Subcutaneous abdominal adipose tissue (tissue), 5 donors: Measurements from ENCODE around the gene SHISA8.
A peak's percentile ranks its signal among the peaks of the same experiment; 100 is the strongest.

Experiments used
- H3K27ac ChIP-seq: one replicate; pipeline ENCODE4 v1.7.0; 2013; ENCODE audit warnings: low read depth, mild to moderate bottlenecking, inconsistent platforms, low read length, moderate library complexity
- H3K27me3 ChIP-seq, 5 donors: one replicate each; pipeline ENCODE4 v1.7.0; 2013; ENCODE audit warnings: low read length in 5 of 5, inconsistent platforms in 1 of 5; ENCODE audit not compliant: control insufficient read depth in 5 of 5, insufficient read depth in 4 of 5
- H3K36me3 ChIP-seq, 5 donors: one replicate each; pipeline ENCODE4 v1.7.0; 2013; ENCODE audit warnings: low read length in 5 of 5; ENCODE audit not compliant: control insufficient read depth in 5 of 5, insufficient read depth in 5 of 5
- H3K4me1 ChIP-seq, 5 donors: one replicate each; pipeline ENCODE4 v1.7.0; 2013; ENCODE audit warnings: low read length in 5 of 5, mild to moderate bottlenecking in 3 of 5, moderate library complexity in 1 of 5; ENCODE audit not compliant: control insufficient read depth in 5 of 5, insufficient read depth in 5 of 5
- H3K4me3 ChIP-seq, 5 donors: one replicate each; pipeline ENCODE4 v1.7.0; 2013; ENCODE audit warnings: low read length in 5 of 5, low read depth in 1 of 5
- H3K9ac ChIP-seq, 5 donors: one replicate each; pipeline ENCODE4 v1.7.0; 2013; ENCODE audit warnings: low read length in 5 of 5, mild to moderate bottlenecking in 4 of 5, moderate library complexity in 3 of 5
- H3K9me3 ChIP-seq, 5 donors: one replicate each; pipeline ENCODE4 v1.7.0; 2013; ENCODE audit warnings: low read length in 5 of 5; ENCODE audit not compliant: control insufficient read depth in 5 of 5
- donor health status: healthy.
- donor health status: healthy.
- donor health status: healthy.
- donor health status: healthy.
- donor health status: healthy.

SHISA8 gene

GRCh38 chr22:41947424-41948080 lies 32.7 kb upstream of the SHISA8 start:
- Histone ChIP-seq H3K27me3 (peaks cover 3 to 16% (median 4%) of the 10 kb centered on the region in 5 donors), H3K27ac (no peak overlapping the region), H3K4me3 (peak overlapping the region; percentile 74 to 90 (median 87)), H3K36me3 (no peaks in the 10 kb centered on the region), H3K4me1 (peaks cover 0 to 20% (median 15%) of the 10 kb centered on the region in 5 donors), H3K9ac (peak overlapping the region in 3 of 5 donors; percentile 40 to 73 (median 40)), H3K9me3 (no peaks in the 10 kb centered on the region)

- H3K27me3 ChIP-seq = peaks cover 0 to 10% (median 3%) of the 10 kb centered on the region in 5 donors
- H3K27ac ChIP-seq = no peak within 1 kb of the TSS
- H3K36me3 ChIP-seq = no peaks in the 10 kb centered on the region
- H3K4me1 ChIP-seq = peaks cover 0 to 20% (median 15%) of the 10 kb centered on the region in 5 donors
- no peaks in the 10 kb centered on the region for H3K9me3 ChIP-seq
- H3K9ac ChIP-seq = peak within 1 kb of the TSS in 4 of 5 donors; percentile 40 to 73 (median 63)
- peak within 1 kb of the TSS; percentile 74 to 90 (median 87) for H3K4me3 ChIP-seq
Measured at GRCh38 chr22:41946629-41947423, 32.0 kb upstream of the SHISA8 start, which contains the start of gene CENPM. CENPM (minus strand) TSS chr22:41947152; CDS start chr22:41947076, 76 bp downstream.

GRCh38 chr22:41943661-41944209 lies 28.9 kb upstream of the SHISA8 start:
- no peak overlapping the region for H3K9ac ChIP-seq
- H3K27ac ChIP-seq = no peak overlapping the region
- H3K4me1 ChIP-seq = peaks cover 0 to 27% (median 17%) of the 10 kb centered on the region in 5 donors
- H3K36me3 ChIP-seq = no peaks in the 10 kb centered on the region
- H3K4me3 ChIP-seq = no peak overlapping the region
- H3K9me3 ChIP-seq = no peaks in the 10 kb centered on the region
- peaks cover 0 to 8% (median 0%) of the 10 kb centered on the region in 5 donors for H3K27me3 ChIP-seq

- Histone ChIP-seq H3K36me3 (no peaks in the 10 kb centered on the region), H3K27ac (no peak overlapping the region), H3K9me3 (no peaks in the 10 kb centered on the region), H3K4me1 (peaks cover 0 to 13% (median 4%) of the 10 kb centered on the region in 5 donors), H3K27me3 (peaks cover 0 to 7% (median 0%) of the 10 kb centered on the region in 5 donors), H3K4me3 (no peak overlapping the region), H3K9ac (no peak overlapping the region)
Measured at GRCh38 chr22:41940832-41941765, 26.2 kb upstream of the SHISA8 start.

GRCh38 chr22:41939981-41940831 lies 25.3 kb upstream of the SHISA8 start:
- H3K4me3 ChIP-seq = no peak overlapping the region
- H3K27ac ChIP-seq = no peak overlapping the region
- no peak overlapping the region for H3K9ac ChIP-seq
- peaks cover 0 to 7% (median 0%) of the 10 kb centered on the region in 5 donors for H3K4me1 ChIP-seq
- no peaks in the 10 kb centered on the region for H3K9me3 ChIP-seq
- no peaks in the 10 kb centered on the region for H3K27me3 ChIP-seq
- no peaks in the 10 kb centered on the region for H3K36me3 ChIP-seq

GRCh38 chr22:41936894-41937169 lies 22.0 kb upstream of the SHISA8 start:
- H3K27me3 ChIP-seq = no peaks in the 10 kb centered on the region
- peaks cover 0 to 7% (median 0%) of the 10 kb centered on the region in 5 donors for H3K4me1 ChIP-seq
- no peak overlapping the region for H3K27ac ChIP-seq
- H3K36me3 ChIP-seq = no peaks in the 10 kb centered on the region
- H3K9ac ChIP-seq = no peak overlapping the region
- H3K4me3 ChIP-seq = no peak overlapping the region
- H3K9me3 ChIP-seq = no peaks in the 10 kb centered on the region

GRCh38 chr22:41935509-41935908 lies 20.6 kb upstream of the SHISA8 start:
- Histone ChIP-seq H3K27ac (no peak overlapping the region), H3K36me3 (no peaks in the 10 kb centered on the region), H3K9me3 (no peaks in the 10 kb centered on the region), H3K4me1 (no peaks in the 10 kb centered on the region), H3K27me3 (no peaks in the 10 kb centered on the region), H3K9ac (no peak overlapping the region), H3K4me3 (no peak overlapping the region)

GRCh38 chr22:41935015-41935351 lies 20.1 kb upstream of the SHISA8 start:
- Histone ChIP-seq H3K36me3 (no peaks in the 10 kb centered on the region), H3K27ac (no peak overlapping the region), H3K9me3 (no peaks in the 10 kb centered on the region), H3K27me3 (no peaks in the 10 kb centered on the region), H3K4me1 (no peaks in the 10 kb centered on the region), H3K9ac (no peak overlapping the region), H3K4me3 (no peak overlapping the region)
